NCI-H2171 treated with DMSO at 0.1 percent for 48 hours (cell line): ENCODE measurements around the gene LIPM.

Experiments
- DNase-seq: peaks from one replicate; lab custom pipeline; 2025; lab: John Stamatoyannopoulos, UW

LIPM gene

DNA sequence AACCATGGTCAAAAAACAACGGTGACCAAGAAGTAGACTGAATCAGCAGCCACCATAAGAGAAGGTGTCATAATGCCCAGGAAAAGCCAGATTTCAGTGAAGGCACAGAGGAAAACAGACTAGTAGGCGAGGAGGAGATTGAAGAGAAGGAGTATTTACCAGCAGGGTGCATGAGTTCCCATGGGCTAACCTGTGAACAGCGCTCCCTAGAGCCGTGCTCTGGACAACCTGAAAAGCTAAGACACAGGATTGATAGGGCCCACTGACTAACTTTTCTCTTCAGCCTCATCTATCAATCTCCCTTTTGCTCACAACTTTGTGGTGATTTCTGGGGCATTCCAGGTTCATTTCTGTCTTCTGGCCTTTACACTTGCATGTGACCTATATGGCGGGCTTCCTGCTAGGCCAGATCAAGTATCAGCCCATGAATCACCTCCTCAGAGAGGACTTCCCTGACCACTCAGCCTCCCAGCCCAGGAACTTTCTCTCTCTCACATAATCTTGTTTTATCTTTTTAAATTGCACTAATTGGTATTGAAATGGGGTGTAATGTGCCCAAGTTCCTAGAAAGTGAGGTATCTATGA, 36.3 kb downstream of the LIPM start:
- no peak for DNase-seq

GRCh38 chr10:88840104-88840503, 37.6 kb downstream of the LIPM start:
- DNase-seq: no peak

- no peak for DNase-seq
These were observed 38.4 kb downstream of the LIPM start for GRCh38 chr10:88840881-88841280.

DNA sequence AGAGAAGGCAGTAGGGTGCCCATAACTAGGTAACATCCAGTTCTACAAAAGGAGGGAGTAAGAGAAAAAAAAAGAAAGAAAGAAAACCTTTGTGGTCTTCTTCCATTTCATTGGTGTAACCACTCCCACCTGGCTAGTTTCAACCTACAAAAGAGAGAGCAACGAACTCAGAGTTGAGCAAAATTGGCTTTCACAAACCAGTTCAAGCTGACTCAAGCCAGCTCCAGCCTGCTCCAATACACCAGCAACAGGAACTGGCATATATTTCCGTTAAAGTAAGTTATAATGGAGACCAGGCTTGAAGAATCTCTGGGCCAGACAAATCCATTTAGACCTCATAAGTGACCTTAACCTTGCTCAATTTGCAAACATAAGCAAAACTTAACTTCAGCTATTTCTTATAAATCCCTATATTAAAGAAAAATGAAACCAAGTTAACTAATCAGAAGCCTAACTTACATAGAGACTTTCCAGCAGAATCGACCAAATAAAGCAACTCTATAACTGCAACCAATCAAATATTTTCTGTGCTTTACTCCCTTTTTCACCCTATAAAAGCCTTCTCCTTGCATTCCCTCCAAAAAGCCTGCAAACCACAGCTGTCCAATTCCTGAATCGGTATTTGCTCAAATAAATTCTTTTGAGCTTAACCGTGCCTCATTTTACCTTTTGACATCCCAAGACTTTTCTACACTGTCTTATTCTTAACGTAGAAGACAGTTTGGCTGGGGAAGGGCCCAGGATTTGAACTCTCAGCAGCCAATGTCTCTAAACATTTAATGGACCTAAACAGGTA, 39.0 kb downstream of the LIPM start:
- DNase-seq: no peak

- DNase-seq: no peak
These were observed 40.6 kb downstream of the LIPM start for GRCh38 chr10:88843171-88843570.

DNA sequence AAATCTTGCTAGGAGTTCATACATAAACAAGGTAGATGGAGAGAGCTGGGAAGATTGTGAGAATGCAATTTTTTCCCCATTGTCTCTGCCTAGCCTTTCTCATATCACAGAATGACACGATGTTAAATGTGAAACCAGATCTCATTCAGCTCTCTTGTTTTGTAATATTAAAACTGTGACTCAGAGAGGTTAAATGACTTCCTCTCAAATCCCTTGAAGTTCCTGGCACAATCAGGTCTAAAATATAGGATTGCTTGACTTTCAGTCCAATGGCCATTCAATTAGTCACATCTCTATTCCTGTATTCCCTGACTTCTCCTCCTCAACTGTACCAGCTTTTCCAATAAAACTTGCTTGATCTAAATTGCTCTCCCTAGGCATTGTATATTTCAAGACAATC, 46.0 kb downstream of the LIPM start:
- no peak for DNase-seq

DNA sequence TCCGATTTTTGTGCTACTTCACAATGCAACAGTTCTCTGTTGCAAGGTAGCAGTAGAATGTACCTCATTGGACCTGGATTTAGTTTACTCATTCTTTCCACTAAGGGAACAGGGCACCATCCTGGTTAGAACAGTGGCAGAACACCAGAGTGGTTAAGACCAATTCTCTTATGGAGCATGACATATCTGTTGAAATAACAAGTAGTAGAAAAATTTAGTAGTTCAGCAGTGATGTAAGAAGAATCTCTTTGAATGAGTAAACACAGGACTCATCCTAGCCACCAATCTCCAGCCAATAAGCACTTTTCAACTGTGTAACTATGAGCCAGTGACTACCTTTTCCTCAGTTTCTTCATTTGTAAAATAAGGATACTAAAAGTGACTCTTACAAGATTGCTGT, 46.7 kb downstream of the LIPM start:
- DNase-seq: no peak

GRCh38 chr10:88850712-88851111, 48.2 kb downstream of the LIPM start:
- DNase-seq: no peak

- DNase-seq: no peak
These were observed 49.2 kb downstream of the LIPM start, which contains the start of gene ANKRD22 for GRCh38 chr10:88851706-88852105. ANKRD22 (minus strand) TSS chr10:88851844; CDS start chr10:88851607, 237 bp downstream.

DNA sequence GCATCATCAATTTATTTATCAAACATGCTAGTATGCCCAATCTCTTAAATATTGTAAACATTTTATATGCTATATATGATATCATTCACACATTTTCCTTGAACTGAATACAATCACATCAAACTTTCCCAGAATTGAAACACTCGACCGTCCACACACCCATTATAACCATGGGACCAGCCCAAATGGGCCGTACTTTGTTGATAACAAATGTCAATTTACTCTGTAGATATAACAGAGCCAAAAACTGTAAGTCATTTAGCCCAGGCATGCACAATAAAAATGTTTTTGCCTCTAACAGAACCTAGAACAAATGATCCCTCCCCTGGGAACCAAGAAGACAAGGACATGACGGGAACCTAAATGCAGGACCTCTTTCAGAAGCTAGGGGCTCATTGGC, 49.8 kb downstream of the LIPM start:
- DNase-seq: no peak

GRCh38 chr10:88853155-88853881, 50.8 kb downstream of the LIPM start:
- DNase-seq: no peak

DNA sequence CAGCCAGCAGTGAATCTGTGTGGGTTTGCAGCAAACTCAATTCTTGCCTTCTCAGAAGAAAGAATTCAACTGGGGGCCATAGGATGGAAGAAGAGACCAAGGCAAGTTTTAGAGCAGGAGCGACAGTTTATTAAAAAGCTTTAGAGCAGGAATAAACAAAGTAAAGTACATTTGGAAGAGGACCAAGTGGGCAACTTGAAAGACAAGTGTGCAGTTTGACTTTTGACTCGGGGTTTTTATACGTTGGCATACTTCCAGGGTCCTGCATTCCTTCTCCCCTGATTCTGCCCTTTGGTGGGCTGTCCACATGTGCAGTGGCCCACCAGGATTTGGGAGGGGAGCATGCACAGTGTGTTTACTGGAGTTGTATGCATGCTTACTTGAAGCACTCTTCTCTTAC, 52.2 kb downstream of the LIPM start:
- DNase-seq: no peak

- no peak for DNase-seq
These were observed 55.3 kb downstream of the LIPM start for GRCh38 chr10:88857831-88858230.

GRCh38 chr10:88858491-88858890, 56.0 kb downstream of the LIPM start:
- DNase-seq: no peak

- no peak for DNase-seq
These were observed 58.5 kb downstream of the LIPM start for GRCh38 chr10:88861036-88861435.

DNA sequence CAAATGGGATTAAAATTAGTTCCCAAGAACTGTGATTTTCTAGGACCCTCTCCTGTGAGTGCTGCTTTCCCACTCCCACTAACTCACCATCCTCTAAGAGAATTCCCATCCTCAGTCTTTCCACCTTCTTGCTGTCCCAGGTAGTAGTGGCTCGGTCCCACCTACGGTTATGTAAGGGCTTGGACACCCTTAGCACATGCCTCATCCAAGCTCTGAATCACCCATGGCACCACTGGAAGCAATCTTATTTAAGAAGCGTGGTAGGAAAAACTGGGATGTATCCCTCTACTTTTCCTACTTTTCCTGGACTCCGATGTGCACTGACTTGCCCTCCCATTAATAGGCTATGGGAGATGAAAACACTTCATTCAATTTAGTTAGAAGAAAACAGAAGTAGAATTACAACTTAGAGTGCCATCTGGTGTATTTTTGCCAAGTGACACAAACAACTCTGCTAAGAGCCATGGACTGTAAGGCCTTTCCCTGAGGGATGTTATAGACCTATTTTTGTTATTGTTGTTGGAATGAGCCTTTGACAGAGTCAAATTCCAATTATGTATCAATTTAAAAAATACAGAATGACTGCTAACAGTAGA, 62.8 kb downstream of the LIPM start:
- DNase-seq: no peak

- DNase-seq: no peak
These were observed 63.9 kb downstream of the LIPM start for GRCh38 chr10:88866454-88866853.

DNA sequence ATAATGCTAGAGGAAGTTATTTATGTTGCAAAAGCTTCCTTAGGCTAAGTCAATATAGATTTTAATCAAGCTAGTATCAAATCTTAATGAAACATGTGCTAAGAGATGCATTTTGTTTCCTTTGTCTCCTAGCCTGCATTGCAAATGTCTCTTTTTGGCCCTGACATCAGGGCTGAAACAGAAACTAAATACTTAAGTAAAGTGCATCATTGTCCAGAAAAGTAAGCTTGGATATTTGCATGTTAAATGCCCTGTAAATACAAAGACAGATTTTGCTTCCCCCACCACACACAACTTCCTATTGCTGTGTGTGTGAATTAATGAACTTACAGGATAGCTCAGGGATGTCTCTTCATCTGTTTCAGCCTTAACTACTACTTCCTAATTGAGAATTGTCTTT, 67.6 kb downstream of the LIPM start:
- no peak for DNase-seq
